ENCODE results near the gene RAB12. TPM values are rescaled to one million over a fixed set of nuclear protein-coding genes. Genes with fewer than 3 reads are reported as not detected.
"Not testable (repeated sequence)": the region's sequence is repeated elsewhere in the genome, so short reads cannot be mapped to it uniquely, and the experiment has no call there.

Gene RAB12
- total RNA-seq, 2 experiments from 2014 or later = 20.6 to 34.0 TPM

DNA sequence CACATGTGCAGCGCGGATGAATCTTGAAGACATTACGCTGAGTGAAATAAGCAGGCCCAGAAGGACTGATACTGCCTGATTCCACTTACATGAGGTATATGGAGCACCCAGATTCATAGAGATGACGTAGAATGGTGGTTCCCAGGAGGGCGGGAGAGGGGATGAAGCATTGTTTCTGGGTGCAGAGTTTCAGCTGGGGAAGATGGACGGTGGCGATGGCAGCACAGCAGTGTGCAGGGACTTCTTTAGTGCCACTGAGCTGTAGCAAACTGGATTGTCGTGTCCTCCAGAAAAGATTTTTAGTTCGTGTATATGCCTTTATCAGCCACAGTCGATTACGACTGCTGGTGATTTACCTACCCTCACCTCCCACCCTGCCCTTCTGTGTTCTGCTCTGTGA lies 30.5 kb downstream of the RAB12 start:
- POLR2A ChIA-PET = interaction anchor here (1.3 to 1.4 kb wide), 2 partner anchors 8 to 20 kb away, joined by 3 to 5 read pairs; no protein-coding TSS in a partner anchor
- CTCF ChIA-PET (ENCODE audit: unreplicated experiment) = no interaction called here
- Histone ChIP-seq H3K4me3 (ENCODE audit: low read depth, low read length, poor library complexity, severe bottlenecking) (no peak overlapping the region), H4K20me1 (ENCODE audit: insufficient read depth, low read length) (no peaks in the 10 kb centered on the region), H3K27ac (ENCODE audit: low read depth, low read length, poor library complexity, severe bottlenecking) (no peak overlapping the region), H2AFZ (ENCODE audit: low read length) (no peak overlapping the region), H3K79me2 (ENCODE audit: insufficient read depth, low read depth, low read length) (no peaks in the 10 kb centered on the region), H3K4me2 (ENCODE audit: low read length) (no peak overlapping the region), H3K9me2 (ENCODE audit: insufficient read depth, low read length) (no peaks in the 10 kb centered on the region), H3K4me1 (ENCODE audit: insufficient read depth, low read length, poor library complexity, severe bottlenecking) (no peaks in the 10 kb centered on the region), H3K9me3 (ENCODE audit: low read length) (no peaks in the 10 kb centered on the region), H3K36me3 (ENCODE audit: insufficient read depth, low read length) (peaks cover 56% of the 10 kb centered on the region)
- TF ChIP-seq, protein P1, sequence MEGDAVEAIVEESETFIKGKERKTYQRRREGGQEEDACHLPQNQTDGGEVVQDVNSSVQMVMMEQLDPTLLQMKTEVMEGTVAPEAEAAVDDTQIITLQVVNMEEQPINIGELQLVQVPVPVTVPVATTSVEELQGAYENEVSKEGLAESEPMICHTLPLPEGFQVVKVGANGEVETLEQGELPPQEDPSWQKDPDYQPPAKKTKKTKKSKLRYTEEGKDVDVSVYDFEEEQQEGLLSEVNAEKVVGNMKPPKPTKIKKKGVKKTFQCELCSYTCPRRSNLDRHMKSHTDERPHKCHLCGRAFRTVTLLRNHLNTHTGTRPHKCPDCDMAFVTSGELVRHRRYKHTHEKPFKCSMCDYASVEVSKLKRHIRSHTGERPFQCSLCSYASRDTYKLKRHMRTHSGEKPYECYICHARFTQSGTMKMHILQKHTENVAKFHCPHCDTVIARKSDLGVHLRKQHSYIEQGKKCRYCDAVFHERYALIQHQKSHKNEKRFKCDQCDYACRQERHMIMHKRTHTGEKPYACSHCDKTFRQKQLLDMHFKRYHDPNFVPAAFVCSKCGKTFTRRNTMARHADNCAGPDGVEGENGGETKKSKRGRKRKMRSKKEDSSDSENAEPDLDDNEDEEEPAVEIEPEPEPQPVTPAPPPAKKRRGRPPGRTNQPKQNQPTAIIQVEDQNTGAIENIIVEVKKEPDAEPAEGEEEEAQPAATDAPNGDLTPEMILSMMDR (conservative IDR thresholded peaks at IDR 0.05; ENCODE audit: low read length) = no peak
- no peak for TF ChIP-seq EZH2phosphoT487 (IDR thresholded peaks at IDR 0.05; ENCODE audit: borderline replicate concordance, low read depth, low read length)
- intact Hi-C loops (cut with micrococcal nuclease; ENCODE audit: unreplicated experiment) = no loop called here
- DNase-seq (ENCODE audit: low spot score) = no peak
- BruUV-seq (replicated peaks) = no TSS peak

DNA sequence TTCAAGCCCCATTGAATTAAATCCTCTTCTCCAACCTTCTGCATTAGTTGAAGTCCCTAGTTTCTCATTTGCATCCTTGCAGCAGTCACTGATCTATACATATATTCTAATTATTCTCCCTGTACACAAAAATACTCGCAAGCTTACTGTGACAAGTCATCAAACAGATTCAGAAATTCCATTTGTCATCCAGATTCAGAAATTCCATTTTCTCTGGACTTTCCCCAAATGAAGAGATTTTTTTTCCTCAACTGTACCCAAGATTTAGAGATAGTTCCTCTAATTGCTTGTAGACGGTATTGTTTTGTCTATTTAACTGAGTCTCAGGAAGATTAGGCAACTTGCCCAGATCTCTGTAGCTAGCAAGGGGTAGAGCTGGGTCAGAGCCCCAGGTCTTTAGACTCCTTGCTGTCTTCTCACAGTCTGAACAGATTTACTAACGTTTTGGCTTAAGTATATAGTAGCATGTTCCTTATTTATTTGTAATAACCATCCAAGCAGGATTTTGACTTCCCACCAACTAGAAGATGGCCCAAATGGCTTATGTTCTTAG lies 34.2 kb downstream of the RAB12 start:
- Histone ChIP-seq H3K36me3 (ENCODE audit: insufficient read depth, low read length) (peaks cover 23% of the 10 kb centered on the region), H2AFZ (ENCODE audit: low read length) (no peak overlapping the region), H4K20me1 (ENCODE audit: insufficient read depth, low read length) (no peaks in the 10 kb centered on the region), H3K4me3 (ENCODE audit: low read depth, low read length, poor library complexity, severe bottlenecking) (no peak overlapping the region), H3K9me2 (ENCODE audit: insufficient read depth, low read length) (no peaks in the 10 kb centered on the region), H3K4me2 (ENCODE audit: low read length) (no peak overlapping the region), H3K27ac (ENCODE audit: low read depth, low read length, poor library complexity, severe bottlenecking) (no peak overlapping the region), H3K4me1 (ENCODE audit: insufficient read depth, low read length, poor library complexity, severe bottlenecking) (no peaks in the 10 kb centered on the region), H3K79me2 (ENCODE audit: insufficient read depth, low read depth, low read length) (no peaks in the 10 kb centered on the region), H3K9me3 (ENCODE audit: low read length) (no peaks in the 10 kb centered on the region)
- POLR2A ChIA-PET = no interaction called here
- CTCF ChIA-PET (ENCODE audit: unreplicated experiment) = interaction anchor here (0.5 kb wide), 1 partner anchor 415 kb away, joined by 3 read pairs; no protein-coding TSS in a partner anchor
- TF ChIP-seq, protein P1 (conservative IDR thresholded peaks at IDR 0.05; ENCODE audit: low read length) = no peak
- TF ChIP-seq EZH2phosphoT487 (IDR thresholded peaks at IDR 0.05; ENCODE audit: borderline replicate concordance, low read depth, low read length) = no peak
- no peak for DNase-seq (ENCODE audit: low spot score)
- intact Hi-C loops (cut with micrococcal nuclease; ENCODE audit: unreplicated experiment) = no loop called here
- no TSS peak for BruUV-seq (replicated peaks)

DNA sequence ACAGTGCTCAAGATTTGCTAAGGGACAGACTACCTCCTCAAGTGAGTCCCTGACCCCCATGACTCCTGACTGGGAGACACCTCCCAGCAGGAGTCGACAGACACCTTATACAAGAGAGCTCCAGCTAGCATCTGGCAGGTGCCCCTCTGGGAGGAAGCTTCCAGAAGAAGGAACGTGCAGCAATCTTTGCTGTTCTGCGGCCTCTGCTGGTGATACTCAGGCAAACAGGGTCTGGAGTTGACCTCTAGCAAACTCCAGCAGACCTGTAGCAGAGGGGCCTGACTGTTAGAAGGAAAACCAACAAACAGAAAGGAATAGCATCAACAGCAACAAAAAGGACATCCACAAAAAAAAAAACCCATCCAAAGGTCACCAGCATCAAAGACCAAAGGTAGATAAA lies 38.1 kb downstream of the RAB12 start:
- H3K27ac ChIP-seq (ENCODE audit: low read depth, low read length, poor library complexity, severe bottlenecking); DNase-seq (ENCODE audit: low spot score); H2AFZ ChIP-seq (ENCODE audit: low read length); H3K4me1 ChIP-seq (ENCODE audit: insufficient read depth, low read length, poor library complexity, severe bottlenecking); H3K4me2 ChIP-seq (ENCODE audit: low read length); BruUV-seq (replicated peaks); H3K9me2 ChIP-seq (ENCODE audit: insufficient read depth, low read length); CTCF ChIA-PET (ENCODE audit: unreplicated experiment); H3K36me3 ChIP-seq (ENCODE audit: insufficient read depth, low read length); H3K79me2 ChIP-seq (ENCODE audit: insufficient read depth, low read depth, low read length); intact Hi-C loops (cut with micrococcal nuclease; ENCODE audit: unreplicated experiment); H3K9me3 ChIP-seq (ENCODE audit: low read length); H4K20me1 ChIP-seq (ENCODE audit: insufficient read depth, low read length); H3K4me3 ChIP-seq (ENCODE audit: low read depth, low read length, poor library complexity, severe bottlenecking): not testable (repeated sequence)
- POLR2A ChIA-PET = interaction anchor here (0.6 kb wide), 1 partner anchor 971 kb away, joined by 4 read pairs; no protein-coding TSS in a partner anchor
